Nephron progenitor cell (in vitro differentiated cells): ENCODE measurements around the gene TPP1.

Experiments used
- DNase-seq: peaks from one replicate; pipeline ENCODE4 v3.0.0; 2021
- H3K27ac Mint-ChIP-seq: 2 replicates; pipeline ENCODE4 v1.8.0; 2021; ENCODE audit warnings: mild to moderate bottlenecking, moderate library complexity, mixed read lengths
- H3K27me3 Mint-ChIP-seq: 2 replicates; pipeline ENCODE4 v1.8.0; 2021; ENCODE audit warnings: mild to moderate bottlenecking, low read depth, mixed read lengths; ENCODE audit not compliant: poor library complexity
- H3K36me3 Mint-ChIP-seq: 2 replicates; pipeline ENCODE4 v1.8.0; 2021; ENCODE audit warnings: low read depth, mixed read lengths
- H3K4me1 Mint-ChIP-seq: 2 replicates; pipeline ENCODE4 v1.8.0; 2021; ENCODE audit warnings: mixed read lengths
- H3K4me3 Mint-ChIP-seq: 2 replicates; pipeline ENCODE4 v1.8.0; 2021; ENCODE audit warnings: mild to moderate bottlenecking, moderate library complexity, mixed read lengths
- H3K9me3 Mint-ChIP-seq: 2 replicates; pipeline ENCODE4 v1.8.0; 2021; ENCODE audit warnings: mild to moderate bottlenecking, moderate library complexity, mixed read lengths
- CTCF ChIP-seq: fragments of 200-600 bp; sonication (generic); IDR thresholded peaks from 2 replicates; pipeline ENCODE4 v1.5.0; 2021; ENCODE audit warnings: antibody characterized with exemption

TPP1 gene

DNA sequence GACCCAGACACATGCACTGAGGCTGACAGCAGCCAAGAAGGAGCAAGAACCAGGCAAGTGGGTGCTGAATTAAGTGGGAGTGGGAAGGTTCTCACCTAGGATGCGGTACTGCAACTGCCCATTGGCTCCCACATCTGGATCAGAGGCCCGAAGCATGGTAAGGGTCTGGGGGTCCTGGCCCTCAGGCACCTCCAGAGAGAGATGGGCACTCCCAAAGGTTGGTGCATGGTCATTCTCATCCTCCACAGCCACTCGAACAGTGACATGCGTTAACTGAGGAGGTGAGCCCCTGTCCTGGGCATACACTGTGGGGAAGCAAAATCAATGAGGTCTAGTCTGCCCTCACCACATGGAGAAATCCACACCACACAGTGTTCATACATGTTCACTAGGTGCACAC lies 9.3 kb upstream of the TPP1 start:
- Mint-ChIP-seq H3K4me1 (peaks cover 4% of the 10 kb centered on the region), H3K27ac (no peak overlapping the region), H3K36me3 (peaks cover 79% of the 10 kb centered on the region), H3K4me3 (no peak overlapping the region), H3K9me3 (no peaks in the 10 kb centered on the region), H3K27me3 (peaks cover 35% of the 10 kb centered on the region)
- DNase-seq = no peak
- no peak for TF ChIP-seq CTCF

- H3K4me3 Mint-ChIP-seq = no peak overlapping the region
- H3K9me3 Mint-ChIP-seq = no peaks in the 10 kb centered on the region
- no peak overlapping the region for H3K27ac Mint-ChIP-seq
- peaks cover 34% of the 10 kb centered on the region for H3K27me3 Mint-ChIP-seq
- peaks cover 72% of the 10 kb centered on the region for H3K36me3 Mint-ChIP-seq
- no peak for DNase-seq
- no peaks in the 10 kb centered on the region for H3K4me1 Mint-ChIP-seq
- no peak for TF ChIP-seq CTCF
Measured at GRCh38 chr11:6627762-6628241, 8.6 kb upstream of the TPP1 start.

- Mint-ChIP-seq H3K27ac (no peak overlapping the region), H3K4me1 (no peaks in the 10 kb centered on the region), H3K4me3 (no peak overlapping the region), H3K36me3 (peaks cover 66% of the 10 kb centered on the region), H3K27me3 (peaks cover 28% of the 10 kb centered on the region), H3K9me3 (no peaks in the 10 kb centered on the region)
- TF ChIP-seq CTCF = no peak
- no peak for DNase-seq
Measured at GRCh38 chr11:6626971-6627761, 7.9 kb upstream of the TPP1 start.

GRCh38 chr11:6625832-6626420 lies 6.7 kb upstream of the TPP1 start:
- H3K27me3 Mint-ChIP-seq = peaks cover 17% of the 10 kb centered on the region
- no peaks in the 10 kb centered on the region for H3K4me1 Mint-ChIP-seq
- no peak for TF ChIP-seq CTCF
- H3K36me3 Mint-ChIP-seq = peaks cover 53% of the 10 kb centered on the region
- DNase-seq = no peak
- H3K9me3 Mint-ChIP-seq = no peaks in the 10 kb centered on the region
- H3K4me3 Mint-ChIP-seq = no peak overlapping the region
- no peak overlapping the region for H3K27ac Mint-ChIP-seq

DNA sequence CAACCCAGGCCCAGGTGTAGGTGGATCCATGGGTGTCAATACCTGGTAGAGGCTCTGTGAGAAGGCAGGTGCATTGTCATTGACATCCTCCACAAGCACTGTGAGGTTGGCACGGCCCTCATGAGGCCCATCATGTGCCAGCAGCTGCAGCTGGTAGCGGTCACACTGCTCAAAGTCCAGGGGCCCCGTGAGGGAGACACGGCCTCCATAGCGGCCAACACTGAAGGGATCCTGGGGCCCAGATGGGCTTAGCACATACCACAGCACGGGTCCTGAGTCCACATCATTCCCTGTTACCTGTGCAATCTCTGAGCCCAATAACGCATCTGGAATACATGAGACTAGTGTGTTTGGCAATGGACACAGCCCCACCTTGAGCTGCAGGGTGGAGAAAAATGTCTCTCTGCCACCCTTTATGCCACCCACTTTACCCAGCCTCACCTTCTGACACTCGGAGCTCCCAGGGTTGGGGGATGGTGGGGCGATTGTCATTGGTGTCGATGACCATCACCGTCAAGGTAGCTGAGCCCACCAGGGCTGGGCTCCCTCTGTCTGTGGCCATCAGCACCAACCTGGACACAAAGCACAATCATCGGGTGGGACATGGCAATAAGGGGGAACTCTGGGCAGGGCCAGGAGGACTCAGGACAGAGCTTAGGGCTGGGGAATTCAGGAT lies 6.1 kb upstream of the TPP1 start:
- H3K4me1 Mint-ChIP-seq = no peaks in the 10 kb centered on the region
- peaks cover 12% of the 10 kb centered on the region for H3K27me3 Mint-ChIP-seq
- H3K27ac Mint-ChIP-seq = no peak overlapping the region
- H3K4me3 Mint-ChIP-seq = no peak overlapping the region
- no peaks in the 10 kb centered on the region for H3K9me3 Mint-ChIP-seq
- no peak for DNase-seq
- TF ChIP-seq CTCF = no peak
- H3K36me3 Mint-ChIP-seq = peaks cover 48% of the 10 kb centered on the region
